Uterus (tissue), 2 donors: ENCODE measurements around the gene SCTR.

Experiments used
- POLR2A ChIP-seq, 2 donors: fragments of 450-650 bp; IDR thresholded peaks; one replicate each; pipeline ENCODE4 v1.6.1; 2016; ENCODE audit warnings: antibody characterized with exemption in 2 of 2, mild to moderate bottlenecking in 1 of 2, moderate library complexity in 1 of 2
- TF ChIP-seq, protein P1 (sequence below), 4 experiments: fragments of 200-600 bp in 2 of 4; fragments of 450-650 bp in 2 of 4; sonication (generic) in 2 of 4; IDR thresholded peaks; one replicate each; pipeline ENCODE4 v1.5.1; 2016 to 2019; ENCODE audit warnings: antibody characterized with exemption in 4 of 4, mild to moderate bottlenecking in 2 of 4, moderate library complexity in 1 of 4

DNA sequence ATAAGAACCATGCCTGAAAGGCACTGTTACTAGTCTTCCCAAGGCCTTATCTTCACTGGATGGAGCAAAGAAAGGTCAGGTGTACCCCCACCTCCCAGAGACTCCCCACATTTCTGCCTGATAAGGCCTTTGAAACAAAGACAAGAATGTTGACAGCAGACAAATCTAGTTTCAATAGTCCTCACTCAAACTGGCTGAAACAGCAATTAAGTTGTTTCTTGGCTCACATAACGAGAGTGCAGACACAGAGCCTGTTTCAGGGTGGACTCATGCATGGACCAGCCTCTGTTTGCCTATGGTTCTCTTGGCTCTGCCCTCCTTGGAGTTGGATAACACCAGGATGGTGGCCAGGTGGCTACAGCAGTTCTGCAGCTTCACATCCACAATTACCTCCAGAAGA lies 12.4 kb upstream of the SCTR start:
- TF ChIP-seq POLR2A (IDR thresholded peaks at IDR 0.05): no peak
- TF ChIP-seq, protein P1, sequence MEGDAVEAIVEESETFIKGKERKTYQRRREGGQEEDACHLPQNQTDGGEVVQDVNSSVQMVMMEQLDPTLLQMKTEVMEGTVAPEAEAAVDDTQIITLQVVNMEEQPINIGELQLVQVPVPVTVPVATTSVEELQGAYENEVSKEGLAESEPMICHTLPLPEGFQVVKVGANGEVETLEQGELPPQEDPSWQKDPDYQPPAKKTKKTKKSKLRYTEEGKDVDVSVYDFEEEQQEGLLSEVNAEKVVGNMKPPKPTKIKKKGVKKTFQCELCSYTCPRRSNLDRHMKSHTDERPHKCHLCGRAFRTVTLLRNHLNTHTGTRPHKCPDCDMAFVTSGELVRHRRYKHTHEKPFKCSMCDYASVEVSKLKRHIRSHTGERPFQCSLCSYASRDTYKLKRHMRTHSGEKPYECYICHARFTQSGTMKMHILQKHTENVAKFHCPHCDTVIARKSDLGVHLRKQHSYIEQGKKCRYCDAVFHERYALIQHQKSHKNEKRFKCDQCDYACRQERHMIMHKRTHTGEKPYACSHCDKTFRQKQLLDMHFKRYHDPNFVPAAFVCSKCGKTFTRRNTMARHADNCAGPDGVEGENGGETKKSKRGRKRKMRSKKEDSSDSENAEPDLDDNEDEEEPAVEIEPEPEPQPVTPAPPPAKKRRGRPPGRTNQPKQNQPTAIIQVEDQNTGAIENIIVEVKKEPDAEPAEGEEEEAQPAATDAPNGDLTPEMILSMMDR (IDR thresholded peaks at IDR 0.05): no peak
